ENCODE measurements around the gene IL36A.
A peak's percentile ranks its signal among the peaks of the same experiment; 100 is the strongest.

Gene IL36A

GRCh38 chr2:113005030-113005509 is at the start of gene IL36A:
Gene IL36A, plus strand, starts transcription at chr2:113005459. Its CDS starts 413 bp downstream, at chr2:113005872.
- DNase-seq: no peak

- no peak for DNase-seq
These were observed 47.7 kb upstream of the IL36A start for GRCh38 chr2:112957511-112957910.

GRCh38 chr2:112958428-112959108 is 46.7 kb upstream of the IL36A start:
- peak; percentile 48 for DNase-seq

GRCh38 chr2:112959109-112959812 is 46.0 kb upstream of the IL36A start:
- DNase-seq: no peak

GRCh38 chr2:112960230-112960825 is 44.9 kb upstream of the IL36A start:
- DNase-seq: no peak

- DNase-seq: no peak
These were observed 42.7 kb upstream of the IL36A start for GRCh38 chr2:112962308-112963175.

- no peak for DNase-seq
These were observed 38.2 kb upstream of the IL36A start for GRCh38 chr2:112967023-112967422.

GRCh38 chr2:112972423-112973086 is 32.7 kb upstream of the IL36A start:
- DNase-seq: no peak

- no peak for DNase-seq
These were observed 32.1 kb upstream of the IL36A start for GRCh38 chr2:112973156-112973555.

GRCh38 chr2:112977559-112978056 is 27.7 kb upstream of the IL36A start, which contains the start of gene IL36G:
Gene IL36G, plus strand, starts transcription at chr2:112978006. Its CDS starts 633 bp downstream, at chr2:112978639.
- no peak for DNase-seq

GRCh38 chr2:112979731-112980130 is 25.5 kb upstream of the IL36A start:
- DNase-seq: no peak

GRCh38 chr2:112980537-112980936 is 24.7 kb upstream of the IL36A start:
- no peak for DNase-seq

GRCh38 chr2:112985090-112985489 is 20.2 kb upstream of the IL36A start:
- DNase-seq: no peak

GRCh38 chr2:112989611-112990010 is 15.6 kb upstream of the IL36A start:
- no peak for DNase-seq

GRCh38 chr2:112993831-112994230 is 11.4 kb upstream of the IL36A start:
- DNase-seq: no peak

- no peak for DNase-seq
These were observed 10.6 kb upstream of the IL36A start for GRCh38 chr2:112994648-112995047.

- DNase-seq: no peak
These were observed 9.8 kb upstream of the IL36A start for GRCh38 chr2:112995346-112995920.

GRCh38 chr2:112996635-112997034 is 8.6 kb upstream of the IL36A start:
- DNase-seq: no peak

GRCh38 chr2:112997151-112997550 is 8.1 kb upstream of the IL36A start:
- no peak for DNase-seq

GRCh38 chr2:113000436-113000835 is 4.8 kb upstream of the IL36A start:
- no peak for DNase-seq

GRCh38 chr2:113002677-113003076 is 2.6 kb upstream of the IL36A start:
- DNase-seq: no peak

- no peak for DNase-seq
These were observed 2.0 kb downstream of the IL36A start for GRCh38 chr2:113007250-113007649.

Data from COR-L47 (cell line).